ENCODE data around the gene EYS. TPM values are rescaled to one million over a fixed set of nuclear protein-coding genes. Genes with fewer than 3 reads are reported as not detected.

The EYS gene
- polyA plus RNA-seq, 1 experiment, result not detected

DNA sequence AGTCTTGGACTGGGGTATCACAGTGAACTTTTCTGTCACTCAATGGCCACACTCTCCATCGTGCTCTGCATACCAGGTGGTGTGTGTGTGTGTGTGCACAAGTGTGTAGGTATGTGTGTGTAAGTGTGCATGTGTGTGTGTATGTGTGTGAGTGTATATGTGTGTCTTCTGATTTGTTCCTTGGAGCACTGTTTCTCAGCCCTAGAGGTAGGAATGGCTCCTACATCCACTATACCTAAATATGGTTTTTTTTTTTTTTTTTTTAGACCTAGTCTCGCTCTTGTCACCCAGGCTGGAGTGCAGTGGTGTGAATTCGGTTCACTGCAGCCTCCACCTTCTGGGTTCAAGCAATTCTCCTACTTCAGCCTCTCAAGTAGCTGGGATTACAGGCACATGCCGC is 1834.8 kb downstream of the EYS start:
- DNase-seq (ENCODE audit: low read depth, low spot score), result no peak
- Histone ChIP-seq H3K9me3 (ENCODE audit: control insufficient read depth, insufficient read depth, low read length) (no peaks in the 10 kb centered on the region), H3K4me3 (ENCODE audit: low read depth, low read length) (no peak overlapping the region), H3K27ac (ENCODE audit: low read depth, low read length) (no peak overlapping the region), H3K27me3 (ENCODE audit: control insufficient read depth, insufficient read depth, low read length) (no peaks in the 10 kb centered on the region)
- ChIA-PET CTCF (no interaction called here), POLR2A (no interaction called here)
- TF ChIP-seq, protein P1, sequence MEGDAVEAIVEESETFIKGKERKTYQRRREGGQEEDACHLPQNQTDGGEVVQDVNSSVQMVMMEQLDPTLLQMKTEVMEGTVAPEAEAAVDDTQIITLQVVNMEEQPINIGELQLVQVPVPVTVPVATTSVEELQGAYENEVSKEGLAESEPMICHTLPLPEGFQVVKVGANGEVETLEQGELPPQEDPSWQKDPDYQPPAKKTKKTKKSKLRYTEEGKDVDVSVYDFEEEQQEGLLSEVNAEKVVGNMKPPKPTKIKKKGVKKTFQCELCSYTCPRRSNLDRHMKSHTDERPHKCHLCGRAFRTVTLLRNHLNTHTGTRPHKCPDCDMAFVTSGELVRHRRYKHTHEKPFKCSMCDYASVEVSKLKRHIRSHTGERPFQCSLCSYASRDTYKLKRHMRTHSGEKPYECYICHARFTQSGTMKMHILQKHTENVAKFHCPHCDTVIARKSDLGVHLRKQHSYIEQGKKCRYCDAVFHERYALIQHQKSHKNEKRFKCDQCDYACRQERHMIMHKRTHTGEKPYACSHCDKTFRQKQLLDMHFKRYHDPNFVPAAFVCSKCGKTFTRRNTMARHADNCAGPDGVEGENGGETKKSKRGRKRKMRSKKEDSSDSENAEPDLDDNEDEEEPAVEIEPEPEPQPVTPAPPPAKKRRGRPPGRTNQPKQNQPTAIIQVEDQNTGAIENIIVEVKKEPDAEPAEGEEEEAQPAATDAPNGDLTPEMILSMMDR (IDR thresholded peaks at IDR 0.05; ENCODE audit: low read depth, low read length), result peak; percentile 27

DNA sequence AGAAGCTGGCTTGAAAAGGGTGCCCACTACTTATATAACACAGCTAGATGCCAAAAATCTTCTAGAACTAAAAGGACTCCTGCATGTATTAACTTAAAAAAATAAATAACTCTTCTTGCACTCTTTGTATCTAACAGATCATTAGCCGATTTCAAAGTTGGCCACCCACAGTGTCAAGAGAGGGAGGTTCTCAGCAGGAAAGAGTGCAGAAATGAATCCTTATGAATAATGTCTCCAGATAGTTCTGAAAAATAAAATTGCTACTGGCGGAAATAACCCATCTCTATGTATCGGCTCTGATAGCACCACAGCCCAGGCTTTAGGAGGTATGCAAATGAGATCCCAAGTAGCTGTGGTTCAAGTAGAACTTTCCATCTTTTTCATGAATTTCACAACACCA is 1838.7 kb downstream of the EYS start:
- Histone ChIP-seq H3K9me3 (ENCODE audit: control insufficient read depth, insufficient read depth, low read length) (no peaks in the 10 kb centered on the region), H3K27me3 (ENCODE audit: control insufficient read depth, insufficient read depth, low read length) (no peaks in the 10 kb centered on the region), H3K4me3 (ENCODE audit: low read depth, low read length) (no peak overlapping the region), H3K27ac (ENCODE audit: low read depth, low read length) (no peak overlapping the region)
- TF ChIP-seq, protein P1 (IDR thresholded peaks at IDR 0.05; ENCODE audit: low read depth, low read length), result no peak
- ChIA-PET POLR2A (no interaction called here), CTCF (interaction anchor here (0.6 kb wide), 1 partner anchor 10 kb away, joined by 3 read pairs; no protein-coding TSS in a partner anchor)
- DNase-seq (ENCODE audit: low read depth, low spot score), result no peak

DNA sequence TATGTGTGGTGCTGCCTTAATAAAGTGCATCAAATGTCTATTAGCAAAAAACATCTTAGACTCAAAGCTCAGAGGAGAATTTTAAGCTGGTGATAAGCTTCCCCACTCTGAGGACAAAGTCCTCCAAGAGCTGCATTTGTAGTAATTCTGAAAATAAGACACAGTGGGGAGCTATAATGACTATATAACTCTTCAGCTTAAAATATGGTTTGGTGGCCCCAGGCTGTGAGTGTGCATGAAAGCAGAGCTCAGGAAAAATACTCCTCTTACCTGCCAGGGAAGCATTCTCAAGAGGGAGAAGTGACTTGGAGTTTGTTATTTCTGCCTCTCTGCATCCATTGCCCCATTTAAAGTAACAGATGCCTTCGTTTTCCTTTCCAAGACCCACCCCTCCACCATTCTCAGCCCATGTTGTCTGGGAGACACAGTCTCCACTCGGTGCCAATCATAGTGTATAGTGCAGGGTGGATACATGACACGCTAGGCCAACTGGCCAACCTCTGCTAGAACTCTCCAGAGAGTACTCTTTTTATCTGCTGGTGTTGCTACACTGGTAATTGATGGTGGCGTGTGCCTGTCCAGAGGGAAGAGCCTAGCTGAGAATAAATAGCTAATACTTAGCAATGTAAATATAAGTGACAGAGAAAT is 1842.2 kb downstream of the EYS start:
- Histone ChIP-seq H3K9me3 (ENCODE audit: control insufficient read depth, insufficient read depth, low read length) (no peaks in the 10 kb centered on the region), H3K27me3 (ENCODE audit: control insufficient read depth, insufficient read depth, low read length) (no peaks in the 10 kb centered on the region), H3K4me3 (ENCODE audit: low read depth, low read length) (no peak overlapping the region), H3K27ac (ENCODE audit: low read depth, low read length) (no peak overlapping the region)
- TF ChIP-seq, protein P1 (IDR thresholded peaks at IDR 0.05; ENCODE audit: low read depth, low read length), result no peak
- CTCF ChIA-PET, result interaction anchor here (1.3 to 1.4 kb wide), 2 partner anchors 17 to 48 kb away, joined by 3 read pairs; no protein-coding TSS in a partner anchor
- DNase-seq (ENCODE audit: low read depth, low spot score), result no peak
- POLR2A ChIA-PET, result no interaction called here

DNA sequence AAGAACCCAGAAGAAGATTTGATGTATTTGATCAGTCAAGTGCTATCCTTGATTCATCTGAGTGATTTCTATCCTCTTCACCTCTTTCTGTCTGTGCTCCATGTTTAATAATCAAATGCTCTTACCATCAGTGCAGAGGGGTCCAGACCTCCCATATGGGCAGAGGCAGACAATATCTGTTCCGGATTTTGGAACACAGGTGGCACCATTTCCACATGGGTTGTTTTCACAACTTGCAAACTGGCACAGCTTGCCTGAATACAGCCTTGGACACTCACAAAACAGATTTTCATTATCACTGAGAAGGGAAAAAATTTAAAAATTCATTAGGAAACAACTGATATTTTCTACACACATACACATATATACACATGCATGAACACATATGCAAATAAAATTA is 1843.0 kb downstream of the EYS start:
- CTCF ChIA-PET, result interaction anchor here (1.3 kb wide), 1 partner anchor 18 kb away, joined by 3 read pairs; no protein-coding TSS in a partner anchor
- Histone ChIP-seq H3K9me3 (ENCODE audit: control insufficient read depth, insufficient read depth, low read length) (no peaks in the 10 kb centered on the region), H3K27ac (ENCODE audit: low read depth, low read length) (no peak overlapping the region), H3K4me3 (ENCODE audit: low read depth, low read length) (no peak overlapping the region), H3K27me3 (ENCODE audit: control insufficient read depth, insufficient read depth, low read length) (no peaks in the 10 kb centered on the region)
- DNase-seq (ENCODE audit: low read depth, low spot score), result no peak
- POLR2A ChIA-PET, result no interaction called here
- TF ChIP-seq, protein P1 (IDR thresholded peaks at IDR 0.05; ENCODE audit: low read depth, low read length), result no peak

DNA sequence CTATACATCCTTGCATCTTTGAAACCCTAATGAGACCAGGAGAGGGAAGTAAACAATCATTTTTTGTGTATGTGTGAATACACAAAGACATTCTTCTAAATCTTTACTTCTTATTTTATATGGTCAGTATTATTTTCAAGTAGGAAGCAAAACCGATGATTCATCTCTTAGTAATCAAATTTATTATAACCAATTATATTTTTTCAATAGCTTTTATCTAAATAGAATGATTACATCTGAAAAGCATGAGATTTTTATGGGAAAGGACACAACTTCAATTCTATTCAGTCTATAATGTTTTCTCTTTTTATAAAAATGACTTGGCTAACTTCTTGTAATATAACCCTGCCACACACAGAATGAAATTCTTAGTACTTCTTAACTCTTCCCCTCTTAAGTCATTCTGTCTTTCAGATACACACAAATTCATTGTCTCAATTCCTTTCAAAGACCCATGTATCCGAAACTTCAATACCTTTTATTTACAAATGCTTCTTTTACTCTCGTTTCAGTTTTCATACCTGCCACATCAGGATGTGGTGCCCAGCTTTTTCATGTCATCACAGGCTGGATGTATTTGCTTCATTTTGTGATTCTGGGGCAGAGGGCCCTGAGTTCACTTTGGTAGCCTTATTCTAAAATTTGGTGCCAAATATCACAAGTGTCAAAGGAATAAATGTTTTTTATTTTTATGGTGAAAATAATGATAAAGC is 1844.4 kb downstream of the EYS start:
- ChIA-PET CTCF (interaction anchor here (0.7 kb wide), 1 partner anchor 8 kb away, joined by 3 read pairs; no protein-coding TSS in a partner anchor), POLR2A (no interaction called here)
- Histone ChIP-seq H3K4me3 (ENCODE audit: low read depth, low read length) (no peak overlapping the region), H3K27me3 (ENCODE audit: control insufficient read depth, insufficient read depth, low read length) (no peaks in the 10 kb centered on the region), H3K9me3 (ENCODE audit: control insufficient read depth, insufficient read depth, low read length) (no peaks in the 10 kb centered on the region), H3K27ac (ENCODE audit: low read depth, low read length) (no peak overlapping the region)
- DNase-seq (ENCODE audit: low read depth, low spot score), result no peak
- TF ChIP-seq, protein P1 (IDR thresholded peaks at IDR 0.05; ENCODE audit: low read depth, low read length), result no peak

Data from AG04450 (cell line).